ENCODE measurements around the gene TCEAL1. TPM values are rescaled to one million over a fixed set of nuclear protein-coding genes. Genes with fewer than 3 reads are reported as not detected.

TCEAL1 gene, protein sequence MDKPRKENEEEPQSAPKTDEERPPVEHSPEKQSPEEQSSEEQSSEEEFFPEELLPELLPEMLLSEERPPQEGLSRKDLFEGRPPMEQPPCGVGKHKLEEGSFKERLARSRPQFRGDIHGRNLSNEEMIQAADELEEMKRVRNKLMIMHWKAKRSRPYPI
- 1 to 10 TPM; 6.4 to 7.1 (median 6.7) TPM for total RNA-seq
- total RNA-seq (2013) = 15.9 TPM

DNA sequence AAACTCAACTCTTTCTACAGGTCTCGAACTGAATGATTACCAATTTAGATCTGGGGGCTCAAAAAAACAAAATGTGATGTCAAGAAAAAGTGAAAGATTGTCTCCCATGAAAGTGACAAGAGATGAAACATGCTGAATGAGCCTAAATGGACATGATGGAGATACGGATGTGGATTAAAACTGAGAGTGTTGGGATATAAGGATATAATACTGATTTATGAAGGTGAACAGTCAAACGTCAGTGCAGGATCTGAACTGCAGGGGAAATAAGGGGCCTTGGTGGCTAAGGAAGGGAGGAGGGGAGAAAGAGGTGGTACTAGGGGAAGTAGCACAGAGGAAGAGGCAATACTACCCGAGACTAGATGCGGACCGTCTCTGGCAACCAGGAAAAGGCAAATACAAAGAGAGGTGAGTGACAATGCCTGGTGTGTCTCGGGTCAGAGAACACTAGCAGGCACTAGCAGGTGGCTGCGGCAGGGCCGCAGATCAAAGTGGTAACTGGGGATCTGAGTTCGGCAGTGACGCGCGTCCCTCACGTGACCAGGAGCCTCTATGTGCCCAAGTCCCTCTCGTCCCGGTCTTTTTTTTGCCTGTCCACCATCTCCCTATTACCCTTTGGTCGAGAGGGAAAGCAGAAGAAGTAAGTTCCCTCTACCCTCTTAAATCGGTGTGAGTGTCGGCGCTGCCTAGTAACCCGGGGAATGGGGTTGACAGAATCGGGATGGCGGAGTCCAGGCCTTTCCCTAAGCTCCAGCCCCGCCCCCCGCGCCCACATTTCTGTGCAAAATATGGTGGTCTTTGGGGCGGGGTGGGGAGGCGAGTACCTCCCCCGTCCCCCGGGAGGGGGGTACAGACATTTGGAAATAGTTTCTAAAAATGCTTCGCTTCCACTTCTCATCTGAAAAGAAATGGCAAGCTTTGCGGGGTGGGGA, at the start of gene TCEAL1:
TCEAL1 (plus strand) TSS at position 590 of the 932 bp plus-strand sequence. CDS start 942 bp downstream, outside the sequence.
- H3K27ac Mint-ChIP-seq = peak within 1 kb of the TSS; percentile 3 to 91
- peaks cover 0 to 5% of the 10 kb centered on the region in 2 donors for H3K27me3 Mint-ChIP-seq (ENCODE audit: low read depth in 2 of 2)
- H3K4me3 ChIP-seq (ENCODE audit: low read length) = peak within 1 kb of the TSS; percentile 93
- no peaks in the 10 kb centered on the region for H3K9me3 ChIP-seq (ENCODE audit: control insufficient read depth, insufficient read depth, low read length)
- intact Hi-C loops (cut with micrococcal nuclease) = no loop called here
- peak within 1 kb of the TSS; percentile 79 for H3K27ac ChIP-seq (ENCODE audit: low read length)
- ATAC-seq = peak; percentile 71 to 77 (median 77)
- H3K4me1 ChIP-seq (ENCODE audit: control insufficient read depth, insufficient read depth, low read length) = peaks cover 10% of the 10 kb centered on the region
- H3K4me1 Mint-ChIP-seq = peaks cover 11 to 20% of the 10 kb centered on the region in 2 donors
- peak within 1 kb of the TSS; percentile 92 for H3K4me3 Mint-ChIP-seq
- no peaks in the 10 kb centered on the region for H3K27me3 ChIP-seq (ENCODE audit: control insufficient read depth, insufficient read depth, low read length)
- DNase-seq = peak; percentile 33 to 69
- no peaks in the 10 kb centered on the region for H3K9me3 Mint-ChIP-seq
- TF ChIP-seq, protein P1, sequence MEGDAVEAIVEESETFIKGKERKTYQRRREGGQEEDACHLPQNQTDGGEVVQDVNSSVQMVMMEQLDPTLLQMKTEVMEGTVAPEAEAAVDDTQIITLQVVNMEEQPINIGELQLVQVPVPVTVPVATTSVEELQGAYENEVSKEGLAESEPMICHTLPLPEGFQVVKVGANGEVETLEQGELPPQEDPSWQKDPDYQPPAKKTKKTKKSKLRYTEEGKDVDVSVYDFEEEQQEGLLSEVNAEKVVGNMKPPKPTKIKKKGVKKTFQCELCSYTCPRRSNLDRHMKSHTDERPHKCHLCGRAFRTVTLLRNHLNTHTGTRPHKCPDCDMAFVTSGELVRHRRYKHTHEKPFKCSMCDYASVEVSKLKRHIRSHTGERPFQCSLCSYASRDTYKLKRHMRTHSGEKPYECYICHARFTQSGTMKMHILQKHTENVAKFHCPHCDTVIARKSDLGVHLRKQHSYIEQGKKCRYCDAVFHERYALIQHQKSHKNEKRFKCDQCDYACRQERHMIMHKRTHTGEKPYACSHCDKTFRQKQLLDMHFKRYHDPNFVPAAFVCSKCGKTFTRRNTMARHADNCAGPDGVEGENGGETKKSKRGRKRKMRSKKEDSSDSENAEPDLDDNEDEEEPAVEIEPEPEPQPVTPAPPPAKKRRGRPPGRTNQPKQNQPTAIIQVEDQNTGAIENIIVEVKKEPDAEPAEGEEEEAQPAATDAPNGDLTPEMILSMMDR (IDR thresholded peaks at IDR 0.05) = no peak
- no peaks in the 10 kb centered on the region for H3K36me3 ChIP-seq (ENCODE audit: control insufficient read depth, insufficient read depth, low read length)
- WGBS (ENCODE audit: insufficient coverage) = 4% methylated on average over 23 of the region's 32 CpGs
- no peaks in the 10 kb centered on the region for H3K36me3 Mint-ChIP-seq

DNA sequence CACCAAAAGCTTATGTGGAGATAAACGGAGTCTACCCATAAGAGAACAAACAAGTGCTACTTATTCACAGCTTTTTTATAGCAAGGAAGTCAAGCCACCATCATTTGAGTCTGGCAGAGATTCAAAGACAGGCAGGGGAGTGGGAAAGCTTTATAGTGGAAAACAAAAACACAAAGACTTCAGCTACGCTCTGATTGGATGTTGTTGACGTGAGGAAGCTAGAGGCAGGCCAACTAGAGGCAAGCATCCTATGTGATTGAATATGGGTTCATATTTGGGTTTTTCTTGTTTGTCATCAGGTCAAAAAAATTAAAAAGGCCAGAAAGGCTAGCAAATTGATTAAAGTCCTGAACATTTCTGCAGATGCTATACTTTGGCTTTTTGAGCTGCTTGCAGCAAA, 44.2 kb upstream of the TCEAL1 start:
- intact Hi-C loops (cut with micrococcal nuclease) = no loop called here

DNA sequence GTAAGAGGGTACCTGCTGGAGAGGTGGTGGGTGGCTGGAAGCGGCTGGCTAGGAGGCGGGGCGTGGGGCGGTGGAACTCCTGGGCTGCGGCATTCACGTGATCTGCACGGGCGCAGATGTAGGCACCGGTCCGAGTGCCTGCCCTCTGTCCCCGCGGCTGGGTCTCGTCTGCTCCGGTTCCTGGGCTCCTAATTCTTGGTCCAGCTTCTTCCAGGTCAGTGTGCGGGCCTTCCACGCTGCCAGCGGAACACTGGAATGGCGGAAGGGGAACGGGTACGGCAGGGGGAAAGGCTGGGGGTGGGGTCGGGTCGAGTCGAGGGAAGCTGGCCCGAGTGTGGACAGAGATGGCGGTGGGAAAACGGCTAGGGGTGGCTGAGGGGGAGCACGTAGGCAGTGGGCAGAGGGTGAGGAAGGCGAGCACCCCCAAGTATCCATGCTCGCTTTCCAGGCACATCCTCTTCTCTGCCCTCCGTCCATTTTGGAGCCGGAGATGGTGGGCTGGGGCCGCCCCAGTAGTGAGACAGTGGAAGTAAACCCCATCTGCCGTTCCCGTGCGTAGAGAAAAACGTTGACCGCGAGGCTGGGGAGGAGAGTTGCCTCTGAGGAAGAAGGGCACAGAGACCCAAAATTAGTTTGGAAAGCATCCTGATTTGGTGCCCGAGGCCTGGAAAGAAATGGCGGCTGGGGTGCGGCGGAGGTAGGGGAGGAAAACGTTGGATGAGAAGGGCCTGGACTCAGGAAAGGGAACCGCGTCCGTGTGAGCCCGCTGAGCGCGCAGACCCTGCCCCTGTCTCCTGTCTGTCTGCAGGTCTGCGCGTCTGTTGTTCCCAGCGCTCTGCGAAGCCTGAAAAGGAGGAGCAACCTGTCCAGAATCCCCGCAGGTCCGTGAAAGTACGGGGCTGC, 43.1 kb upstream of the TCEAL1 start, which contains the start of gene TCEAL4:
TCEAL4 (plus strand) TSS at position 105 of the 903 bp plus-strand sequence. CDS start 1,161 bp downstream, outside the sequence.
- peaks cover 12% of the 10 kb centered on the region for H3K4me1 ChIP-seq (ENCODE audit: control insufficient read depth, insufficient read depth, low read length)
- peaks cover 2% of the 10 kb centered on the region for H3K27me3 ChIP-seq (ENCODE audit: control insufficient read depth, insufficient read depth, low read length)
- peak; percentile 15 to 47 for DNase-seq
- ATAC-seq = peak; percentile 44 to 92 (median 81)
- no peaks in the 10 kb centered on the region for H3K9me3 ChIP-seq (ENCODE audit: control insufficient read depth, insufficient read depth, low read length)
- H3K9me3 Mint-ChIP-seq = no peaks in the 10 kb centered on the region
- TF ChIP-seq, protein P1 (IDR thresholded peaks at IDR 0.05) = no peak
- peaks cover 0 to 17% of the 10 kb centered on the region in 2 donors for H3K4me1 Mint-ChIP-seq
- H3K36me3 Mint-ChIP-seq = no peaks in the 10 kb centered on the region
- WGBS (ENCODE audit: insufficient coverage) = under 1% methylated on average over 53 of the region's 56 CpGs
- no peak within 1 kb of the TSS for H3K27ac ChIP-seq (ENCODE audit: low read length)
- H3K4me3 Mint-ChIP-seq = peak within 1 kb of the TSS; percentile 77
- H3K27me3 Mint-ChIP-seq (ENCODE audit: low read depth in 2 of 2) = peaks cover 9 to 28% of the 10 kb centered on the region in 2 donors
- H3K36me3 ChIP-seq (ENCODE audit: control insufficient read depth, insufficient read depth, low read length) = no peaks in the 10 kb centered on the region
- H3K4me3 ChIP-seq (ENCODE audit: low read length) = peak within 1 kb of the TSS; percentile 66
- peak within 1 kb of the TSS in 1 of 2 donors; percentile 63 for H3K27ac Mint-ChIP-seq
- intact Hi-C loops (cut with micrococcal nuclease) = no loop called here

More for the DNA sequence above, 44.2 kb upstream of the TCEAL1 start:
- H3K9me3 Mint-ChIP-seq = no peaks in the 10 kb centered on the region
- H3K4me1 Mint-ChIP-seq = peaks cover 0 to 14% of the 10 kb centered on the region in 2 donors
- WGBS (ENCODE audit: insufficient coverage) = 98% methylated on average over 3 of the region's 3 CpGs
- no peak overlapping the region for H3K27ac ChIP-seq (ENCODE audit: low read length)
- peak overlapping the region; percentile 67 for H3K4me3 Mint-ChIP-seq
- H3K9me3 ChIP-seq (ENCODE audit: control insufficient read depth, insufficient read depth, low read length) = no peaks in the 10 kb centered on the region
- peaks cover 12% of the 10 kb centered on the region for H3K4me1 ChIP-seq (ENCODE audit: control insufficient read depth, insufficient read depth, low read length)
- H3K36me3 ChIP-seq (ENCODE audit: control insufficient read depth, insufficient read depth, low read length) = no peaks in the 10 kb centered on the region
- TF ChIP-seq, protein P1 (IDR thresholded peaks at IDR 0.05) = no peak
- H3K27me3 ChIP-seq (ENCODE audit: control insufficient read depth, insufficient read depth, low read length) = peaks cover 2% of the 10 kb centered on the region
- no peak for ATAC-seq
- H3K4me3 ChIP-seq (ENCODE audit: low read length) = no peak overlapping the region
- peaks cover 11 to 33% of the 10 kb centered on the region in 2 donors for H3K27me3 Mint-ChIP-seq (ENCODE audit: low read depth in 2 of 2)
- no peaks in the 10 kb centered on the region for H3K36me3 Mint-ChIP-seq
- DNase-seq = no peak
- H3K27ac Mint-ChIP-seq = no peak overlapping the region

Data from natural killer cell (primary cell).